Astrocyte (in vitro differentiated cells and primary cell): Measurements from ENCODE around the gene IQSEC2. TPM values are rescaled to one million over a fixed set of nuclear protein-coding genes. Genes with fewer than 3 reads are reported as not detected.

ENCODE experiments used
- DNase-seq: peaks from one replicate; pipeline ENCODE4 v3.0.0-alpha.2; 2010; ENCODE audit warnings: low read depth
- FAIRE-seq: peaks from 2 replicates; lab custom pipeline; 2011; peaks lifted over from hg19 to GRCh38; lab: Jason Lieb, UNC
- H2AFZ ChIP-seq: 2 replicates; pipeline ENCODE4 v1.6.0; 2012; ENCODE audit warnings: low read depth, low read length, inconsistent platforms
- H3K27ac ChIP-seq: 2 replicates; pipeline ENCODE4 v1.5.1; 2011; ENCODE audit warnings: low read depth, low read length, inconsistent platforms
- H3K27me3 ChIP-seq: 2 replicates; pipeline ENCODE4 v1.6.0; 2011; ENCODE audit warnings: low read length, inconsistent platforms; ENCODE audit not compliant: insufficient read depth
- H3K36me3 ChIP-seq: 2 replicates; pipeline ENCODE4 v1.5.1; 2011; ENCODE audit warnings: low read length, inconsistent platforms; ENCODE audit not compliant: insufficient read depth
- H3K4me1 ChIP-seq: 2 replicates; pipeline ENCODE4 v1.5.1; 2011; ENCODE audit warnings: low read length, inconsistent platforms; ENCODE audit not compliant: insufficient read depth
- H3K4me2 ChIP-seq: 2 replicates; pipeline ENCODE4 v1.6.0; 2012; ENCODE audit warnings: low read length, inconsistent platforms
- H3K4me3 ChIP-seq: 2 replicates; pipeline ENCODE4 v1.5.1; 2011; ENCODE audit warnings: low read depth, mild to moderate bottlenecking, low read length, inconsistent platforms; ENCODE audit not compliant: insufficient read depth
- H3K79me2 ChIP-seq: 2 replicates; pipeline ENCODE4 v1.6.0; 2012; ENCODE audit warnings: mild to moderate bottlenecking, low read length, inconsistent platforms; ENCODE audit not compliant: insufficient read depth
- H3K9ac ChIP-seq: 2 replicates; pipeline ENCODE4 v1.6.0; 2012; ENCODE audit warnings: mild to moderate bottlenecking, low read length, inconsistent platforms
- H3K9me3 ChIP-seq: 2 replicates; pipeline ENCODE4 v1.5.1; 2012; ENCODE audit warnings: low read depth, mild to moderate bottlenecking, low read length, inconsistent platforms; ENCODE audit not compliant: insufficient read depth
- H4K20me1 ChIP-seq: 2 replicates; pipeline ENCODE4 v1.6.0; 2012; ENCODE audit warnings: low read length, inconsistent platforms; ENCODE audit not compliant: insufficient read depth
- H3K27ac Mint-ChIP-seq: one replicate; pipeline ENCODE4 v1.8.0; 2021; ENCODE audit warnings: mild to moderate bottlenecking, mixed read lengths; ENCODE audit not compliant: unreplicated experiment
- H3K27me3 Mint-ChIP-seq: one replicate; pipeline ENCODE4 v1.8.0; 2021; ENCODE audit warnings: low read depth, mixed read lengths; ENCODE audit not compliant: unreplicated experiment
- H3K36me3 Mint-ChIP-seq: one replicate; pipeline ENCODE4 v1.8.0; 2021; ENCODE audit warnings: low read depth, mixed read lengths; ENCODE audit not compliant: unreplicated experiment
- H3K4me1 Mint-ChIP-seq: one replicate; pipeline ENCODE4 v1.8.0; 2021; ENCODE audit warnings: low read depth, mixed read lengths; ENCODE audit not compliant: unreplicated experiment
- H3K4me3 Mint-ChIP-seq: one replicate; pipeline ENCODE4 v1.8.0; 2021; ENCODE audit warnings: mild to moderate bottlenecking, moderate library complexity, mixed read lengths; ENCODE audit not compliant: unreplicated experiment
- H3K9me3 Mint-ChIP-seq: one replicate; pipeline ENCODE4 v1.8.0; 2021; ENCODE audit warnings: mild to moderate bottlenecking, mixed read lengths; ENCODE audit not compliant: unreplicated experiment
- EZH2 ChIP-seq: IDR thresholded peaks from 2 replicates; pipeline ENCODE4 v1.6.1; 2012; ENCODE audit warnings: mild to moderate bottlenecking, low read length, inconsistent platforms; ENCODE audit not compliant: insufficient read depth
- total RNA-seq: library from RNA; stranded (reverse); gene quantifications from 2 replicates; pipeline ENCODE4 v1.2.1, GENCODE V29; 2021
- TF ChIP-seq, protein P1 (sequence below): IDR thresholded peaks from 2 replicates; pipeline ENCODE4 v1.5.1; 2011; ENCODE audit warnings: low read depth, mild to moderate bottlenecking, inconsistent platforms, low read length, moderate library complexity; ENCODE audit not compliant: insufficient read depth

Gene IQSEC2
- total RNA-seq, 1 donor from 2014 or later: 8.2 TPM

DNA sequence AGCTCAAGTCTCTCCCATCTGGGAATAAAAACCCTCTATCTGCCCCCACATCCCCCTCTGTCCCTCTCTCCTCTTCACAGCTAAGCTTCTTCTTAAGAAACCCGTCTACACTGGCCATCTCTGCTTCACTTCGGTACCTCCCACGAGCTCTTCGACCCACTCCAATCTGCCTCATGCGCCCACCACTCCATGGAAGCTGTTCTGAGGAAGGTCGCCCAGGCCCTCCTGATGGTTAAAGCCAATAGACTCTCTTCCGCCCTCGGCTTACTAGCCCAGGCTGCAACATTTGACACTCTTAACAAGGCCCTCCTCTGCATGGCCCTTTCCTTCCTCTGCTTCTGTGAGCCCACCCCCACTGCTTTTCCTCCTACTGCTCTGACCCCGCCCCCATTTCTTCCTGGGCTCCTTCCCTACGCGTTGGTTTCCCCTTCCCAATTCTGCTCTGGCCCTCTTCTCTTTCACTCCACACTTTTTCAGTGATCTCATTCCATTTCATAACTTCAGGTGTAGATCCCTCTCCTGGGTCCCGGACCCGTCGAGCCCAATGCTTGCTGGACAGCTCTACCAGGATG, 11.8 kb downstream of the IQSEC2 start:
- Histone ChIP-seq H3K79me2 (no peaks in the 10 kb centered on the region), H3K4me3 (no peak overlapping the region), H3K27ac (no peak overlapping the region), H4K20me1 (no peaks in the 10 kb centered on the region), H3K4me2 (no peak overlapping the region), H3K9ac (no peak overlapping the region), H2AFZ (no peak overlapping the region), H3K9me3 (no peaks in the 10 kb centered on the region), H3K27me3 (no peaks in the 10 kb centered on the region), H3K36me3 (no peaks in the 10 kb centered on the region), H3K4me1 (no peaks in the 10 kb centered on the region)
- TF ChIP-seq, protein P1, sequence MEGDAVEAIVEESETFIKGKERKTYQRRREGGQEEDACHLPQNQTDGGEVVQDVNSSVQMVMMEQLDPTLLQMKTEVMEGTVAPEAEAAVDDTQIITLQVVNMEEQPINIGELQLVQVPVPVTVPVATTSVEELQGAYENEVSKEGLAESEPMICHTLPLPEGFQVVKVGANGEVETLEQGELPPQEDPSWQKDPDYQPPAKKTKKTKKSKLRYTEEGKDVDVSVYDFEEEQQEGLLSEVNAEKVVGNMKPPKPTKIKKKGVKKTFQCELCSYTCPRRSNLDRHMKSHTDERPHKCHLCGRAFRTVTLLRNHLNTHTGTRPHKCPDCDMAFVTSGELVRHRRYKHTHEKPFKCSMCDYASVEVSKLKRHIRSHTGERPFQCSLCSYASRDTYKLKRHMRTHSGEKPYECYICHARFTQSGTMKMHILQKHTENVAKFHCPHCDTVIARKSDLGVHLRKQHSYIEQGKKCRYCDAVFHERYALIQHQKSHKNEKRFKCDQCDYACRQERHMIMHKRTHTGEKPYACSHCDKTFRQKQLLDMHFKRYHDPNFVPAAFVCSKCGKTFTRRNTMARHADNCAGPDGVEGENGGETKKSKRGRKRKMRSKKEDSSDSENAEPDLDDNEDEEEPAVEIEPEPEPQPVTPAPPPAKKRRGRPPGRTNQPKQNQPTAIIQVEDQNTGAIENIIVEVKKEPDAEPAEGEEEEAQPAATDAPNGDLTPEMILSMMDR: no peak
- no peak for TF ChIP-seq EZH2
- Mint-ChIP-seq H3K4me1 (peaks cover 2% of the 10 kb centered on the region), H3K4me3 (no peak overlapping the region), H3K27ac (no peak overlapping the region), H3K27me3 (no peaks in the 10 kb centered on the region), H3K9me3 (no peaks in the 10 kb centered on the region), H3K36me3 (peaks cover 4% of the 10 kb centered on the region)
- no peak for DNase-seq
- FAIRE-seq: no peak

DNA sequence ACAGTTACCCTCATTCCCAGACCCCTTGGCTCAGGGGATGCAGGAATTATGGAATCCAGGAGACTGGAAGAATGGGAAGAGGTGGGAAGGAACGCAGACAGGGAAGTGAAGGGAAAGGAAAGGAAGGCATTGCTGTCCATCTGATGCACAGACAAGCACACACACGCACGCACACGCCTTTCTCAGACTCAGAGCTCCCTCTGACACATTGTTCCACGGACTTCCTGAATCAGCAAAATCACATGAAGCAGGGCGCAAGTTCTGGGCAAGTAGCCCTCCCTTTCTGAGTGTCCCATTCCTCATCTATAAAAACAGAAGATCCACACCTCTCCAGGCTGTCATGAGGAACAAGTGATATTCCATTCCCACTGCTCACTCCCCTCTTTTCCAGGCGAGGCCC, 13.2 kb downstream of the IQSEC2 start:
- H3K36me3 ChIP-seq: no peaks in the 10 kb centered on the region
- no peaks in the 10 kb centered on the region for H3K27me3 ChIP-seq
- TF ChIP-seq, protein P1: no peak
- TF ChIP-seq EZH2: no peak
- peaks cover 3% of the 10 kb centered on the region for H4K20me1 ChIP-seq
- no peak overlapping the region for H3K4me3 ChIP-seq
- no peaks in the 10 kb centered on the region for H3K9me3 ChIP-seq
- Mint-ChIP-seq H3K9me3 (no peaks in the 10 kb centered on the region), H3K4me1 (peaks cover 11% of the 10 kb centered on the region), H3K4me3 (no peak overlapping the region), H3K27ac (no peak overlapping the region), H3K36me3 (peaks cover 4% of the 10 kb centered on the region), H3K27me3 (no peaks in the 10 kb centered on the region)
- H2AFZ ChIP-seq: no peak overlapping the region
- H3K79me2 ChIP-seq: no peaks in the 10 kb centered on the region
- H3K9ac ChIP-seq: no peak overlapping the region
- DNase-seq: no peak
- FAIRE-seq: no peak
- H3K27ac ChIP-seq: no peak overlapping the region
- peaks cover 10% of the 10 kb centered on the region for H3K4me1 ChIP-seq
- H3K4me2 ChIP-seq: no peak overlapping the region

DNA sequence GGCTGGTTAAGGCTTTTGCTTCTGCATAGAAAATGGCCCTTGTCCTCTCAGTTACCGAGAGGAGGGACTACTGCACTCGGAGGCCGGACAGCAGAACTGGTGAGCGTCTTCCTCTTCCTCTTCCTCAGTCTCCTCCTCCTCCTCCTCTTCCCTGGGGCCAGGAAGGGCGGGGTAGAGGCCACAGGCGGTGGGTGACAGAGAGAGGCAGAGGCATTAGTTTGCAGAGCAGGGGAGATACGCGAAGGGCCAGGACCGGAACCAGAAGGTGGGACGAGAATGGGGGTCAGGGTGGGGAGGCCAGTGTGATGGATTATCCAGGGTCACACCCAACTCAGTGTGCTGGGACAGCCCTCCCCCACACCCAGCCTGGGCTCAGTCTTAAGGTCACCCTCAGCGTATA, 14.5 kb downstream of the IQSEC2 start:
- no peak overlapping the region for H2AFZ ChIP-seq
- no peaks in the 10 kb centered on the region for H3K27me3 ChIP-seq
- H3K36me3 Mint-ChIP-seq: peaks cover 4% of the 10 kb centered on the region
- no peaks in the 10 kb centered on the region for H3K9me3 Mint-ChIP-seq
- peaks cover 15% of the 10 kb centered on the region for H3K4me1 Mint-ChIP-seq
- DNase-seq (no peak), FAIRE-seq (no peak)
- no peaks in the 10 kb centered on the region for H3K27me3 Mint-ChIP-seq
- H3K27ac ChIP-seq: no peak overlapping the region
- H3K27ac Mint-ChIP-seq: no peak overlapping the region
- H3K4me2 ChIP-seq: no peak overlapping the region
- peaks cover 8% of the 10 kb centered on the region for H4K20me1 ChIP-seq
- H3K79me2 ChIP-seq: no peaks in the 10 kb centered on the region
- H3K36me3 ChIP-seq: no peaks in the 10 kb centered on the region
- H3K9me3 ChIP-seq: no peaks in the 10 kb centered on the region
- no peak overlapping the region for H3K9ac ChIP-seq
- H3K4me1 ChIP-seq: peaks cover 15% of the 10 kb centered on the region
- TF ChIP-seq, protein P1: no peak
- H3K4me3 Mint-ChIP-seq: no peak overlapping the region
- no peak overlapping the region for H3K4me3 ChIP-seq
